Naive thymus-derived CD4-positive, alpha-beta T cell (primary cell): ENCODE measurements around the gene IGSF9B. TPM values are rescaled to one million over a fixed set of nuclear protein-coding genes. Genes with fewer than 3 reads are reported as not detected.

ENCODE experiments used
- ATAC-seq: fragments of 150-1000 bp; cut with Tn5 transposase; 2 replicates; pipeline ENCODE4 v1.10.0; 2021; ENCODE audit warnings: mild to moderate bottlenecking, moderate library complexity
- CTCF ChIA-PET: fragments of 350-600 bp; sonication (Branson Sonifier 250); formaldehyde crosslinking; loops from one replicate; lab custom pipeline; 2021; ENCODE audit warnings: antibody characterized with exemption; lab: Charles Lee
- POLR2A ChIA-PET: fragments of 350-600 bp; sonication (Branson Sonifier 250); formaldehyde crosslinking; loops from one replicate; lab custom pipeline; 2021; ENCODE audit warnings: antibody characterized with exemption, inconsistent platforms; lab: Charles Lee
- DNase-seq, 9 donors: peaks; one replicate each; pipeline versions ENCODE4 v3.0.0 to v3.0.0-alpha.2; 2020 to 2022; ENCODE audit warnings: mixed read lengths in 1 of 9
- H3K27ac ChIP-seq: one replicate; pipeline ENCODE4 v1.7.0; 2013; ENCODE audit warnings: mild to moderate bottlenecking, low read depth, low read length, moderate library complexity
- H3K27me3 ChIP-seq, 2 donors: one replicate each; pipeline ENCODE4 v1.7.0; 2013; ENCODE audit warnings: low read length in 2 of 2, mild to moderate bottlenecking in 2 of 2, moderate library complexity in 2 of 2; ENCODE audit not compliant: control insufficient read depth in 2 of 2, insufficient read depth in 2 of 2
- H3K36me3 ChIP-seq, 3 experiments: 1 replicate in 2 of 3; 2 replicates in 1 of 3; pipeline ENCODE4 v1.7.0; 2013; ENCODE audit warnings: low read length in 3 of 3, mild to moderate bottlenecking in 3 of 3, moderate library complexity in 1 of 3; ENCODE audit not compliant: insufficient read depth in 3 of 3, control insufficient read depth in 2 of 3
- H3K4me1 ChIP-seq, 2 donors: one replicate each; pipeline ENCODE4 v1.7.0; 2013; ENCODE audit warnings: low read length in 2 of 2, mild to moderate bottlenecking in 2 of 2, moderate library complexity in 1 of 2; ENCODE audit not compliant: control insufficient read depth in 2 of 2, insufficient read depth in 2 of 2
- H3K4me3 ChIP-seq: 2 replicates; pipeline ENCODE4 v1.7.0; 2013; ENCODE audit warnings: mild to moderate bottlenecking, low read length
- H3K9me3 ChIP-seq, 3 experiments: 1 replicate in 2 of 3; 2 replicates in 1 of 3; pipeline ENCODE4 v1.7.0; 2013; ENCODE audit warnings: low read length in 3 of 3; ENCODE audit not compliant: control insufficient read depth in 2 of 3
- H3K27ac Mint-ChIP-seq, 9 donors: one replicate each; pipeline ENCODE4 v1.8.0; 2020 to 2022; ENCODE audit warnings: mixed read lengths in 9 of 9, mild to moderate bottlenecking in 8 of 9, moderate library complexity in 5 of 9, inconsistent platforms in 2 of 9
- H3K27me3 Mint-ChIP-seq, 5 donors: one replicate each; pipeline ENCODE4 v1.8.0; 2021 to 2022; ENCODE audit warnings: mixed read lengths in 5 of 5, mild to moderate bottlenecking in 1 of 5
- H3K36me3 Mint-ChIP-seq, 5 donors: one replicate each; pipeline ENCODE4 v1.8.0; 2020 to 2022; ENCODE audit warnings: mixed read lengths in 5 of 5, mild to moderate bottlenecking in 3 of 5, inconsistent platforms in 1 of 5
- H3K4me1 Mint-ChIP-seq, 7 donors: one replicate each; pipeline ENCODE4 v1.8.0; 2020 to 2022; ENCODE audit warnings: mixed read lengths in 7 of 7, mild to moderate bottlenecking in 3 of 7, inconsistent platforms in 1 of 7
- H3K4me3 Mint-ChIP-seq, 10 donors: one replicate each; pipeline ENCODE4 v1.8.0; 2020 to 2022; ENCODE audit warnings: mild to moderate bottlenecking in 10 of 10, mixed read lengths in 10 of 10, moderate library complexity in 6 of 10, inconsistent platforms in 2 of 10
- H3K9me3 Mint-ChIP-seq, 11 donors: one replicate each; pipeline ENCODE4 v1.8.0; 2020 to 2022; ENCODE audit warnings: mixed read lengths in 11 of 11, mild to moderate bottlenecking in 4 of 11, inconsistent platforms in 1 of 11, moderate library complexity in 1 of 11
- intact Hi-C, 2 donors: fragments of 100-400 bp; cut with micrococcal nuclease; formaldehyde crosslinking; loops; one replicate each; pipeline ENCODE4 v1.15.1; 2023
- polyA plus RNA-seq, 2 donors: library from polyadenylated mRNA; unstranded; fragments of 300-500 nt; fragmentation: Illumina TruSeq; gene quantifications; one replicate each; pipeline ENCODE4 v1.2.3, GENCODE V29; 2021
- total RNA-seq, 6 experiments: library from RNA in 5 of 6; stranded (reverse) in 5 of 6; gene quantifications; 1 replicate in 5 of 6; 2 replicates in 1 of 6; pipeline ENCODE4 v1.2.3 and lab custom pipeline; 2021 to 2026

The IGSF9B gene
- total and polyA plus RNA-seq, 7 experiments from 2014 or later = 1.2 to 155 (median 19.3) TPM

DNA sequence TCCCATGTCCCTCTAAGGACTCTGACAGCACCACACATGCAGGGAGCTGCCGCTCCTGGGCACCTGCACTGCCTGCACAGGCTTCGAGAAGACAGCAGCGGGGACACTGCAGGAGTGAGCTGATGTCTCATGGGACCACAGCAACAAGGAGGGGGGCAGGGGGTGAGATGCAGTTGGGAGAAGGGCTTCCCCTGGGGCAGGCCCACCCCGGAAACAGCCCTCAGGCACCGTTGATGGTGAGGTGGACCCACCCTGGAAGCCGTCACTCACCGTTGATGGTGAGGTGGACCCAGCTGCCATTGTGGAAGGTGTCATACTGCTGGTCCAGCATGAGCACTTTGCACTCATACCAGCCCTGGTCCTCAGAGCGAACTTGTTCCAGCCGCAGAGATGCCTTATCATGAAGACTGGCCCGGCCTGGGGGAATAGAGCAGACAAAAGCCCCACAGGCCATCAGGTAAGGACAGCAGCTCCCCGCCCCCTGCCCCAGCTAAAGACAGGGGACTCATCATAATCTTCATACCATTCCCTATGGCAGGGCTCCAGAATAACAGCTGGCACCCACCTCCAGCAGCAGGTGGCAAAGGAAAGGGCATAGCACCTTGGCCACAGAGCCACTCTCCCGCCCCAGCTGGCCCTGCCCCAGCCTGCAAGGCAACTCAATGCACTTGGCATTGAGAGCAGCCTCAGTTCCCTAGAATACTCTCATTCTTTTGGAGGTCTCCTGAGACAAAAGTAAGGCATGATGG is 12.6 kb downstream of the IGSF9B start:
- Mint-ChIP-seq H3K36me3 (peaks cover 0 to 47% (median 12%) of the 10 kb centered on the region in 5 donors), H3K4me3 (peak overlapping the region; percentile 80 to 97 (median 86)), H3K27ac (peak overlapping the region; percentile 88 to 99 (median 95)), H3K4me1 (peaks cover 41 to 84% (median 57%) of the 10 kb centered on the region in 7 donors), H3K9me3 (peaks cover 0 to 6% (median 0%) of the 10 kb centered on the region in 11 donors), H3K27me3 (no peaks in the 10 kb centered on the region)
- CTCF ChIA-PET = interaction anchor here (1.4 kb wide), 1 partner anchor 16 kb away, joined by 6 read pairs; no protein-coding TSS in a partner anchor
- H3K27me3 ChIP-seq = no peaks in the 10 kb centered on the region
- peak overlapping the region; percentile 70 for H3K27ac ChIP-seq
- peaks cover 50 to 53% of the 10 kb centered on the region in 2 donors for H3K4me1 ChIP-seq
- POLR2A ChIA-PET = interaction anchor here (0.6 to 4.9 kb wide), 6 partner anchors 11 to 280 kb away, joined by 3 to 20 read pairs (median 7); partner anchors contain the start of genes IGSF9B, NCAPD3 and VPS26B
- H3K4me3 ChIP-seq = peak overlapping the region; percentile 50
- peaks cover 0 to 4% (median 0%) of the 10 kb centered on the region in 3 experiments for H3K36me3 ChIP-seq
- DNase-seq (no peak), ATAC-seq (no peak)
- intact Hi-C loops = loop anchor here in 1 of 2 donors (2.0 kb wide), 1 partner anchor 125 kb away; the partner anchor contains the start of gene JAM3
- H3K9me3 ChIP-seq = no peaks in the 10 kb centered on the region

DNA sequence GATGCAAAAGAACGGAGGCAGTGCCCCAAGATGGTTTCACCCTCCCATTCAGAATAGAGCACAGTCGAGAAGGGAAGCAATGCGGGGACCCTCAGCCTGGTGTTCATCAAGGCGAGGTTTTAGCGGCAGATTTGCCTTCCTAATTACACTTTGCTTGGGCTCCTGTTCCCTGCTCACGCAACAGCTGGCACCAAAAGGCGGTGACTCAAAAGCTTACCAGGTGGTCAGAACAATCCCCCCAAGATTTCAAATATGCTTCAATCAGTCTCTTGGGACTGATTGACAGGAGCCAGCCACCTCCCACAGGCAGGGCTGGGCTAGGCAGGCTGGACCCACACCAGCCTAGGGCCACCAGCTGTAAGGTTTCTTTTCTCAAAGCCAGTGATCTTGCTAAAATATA is 14.2 kb downstream of the IGSF9B start:
- Histone ChIP-seq H3K27me3 (no peaks in the 10 kb centered on the region), H3K36me3 (peaks cover 0 to 20% (median 0%) of the 10 kb centered on the region in 3 experiments), H3K27ac (no peak overlapping the region), H3K4me1 (peaks cover 37 to 38% of the 10 kb centered on the region in 2 donors), H3K4me3 (no peak overlapping the region), H3K9me3 (no peaks in the 10 kb centered on the region)
- Mint-ChIP-seq H3K9me3 (peaks cover 0 to 3% (median 0%) of the 10 kb centered on the region in 11 donors), H3K27ac (peak overlapping the region in 3 of 9 donors; percentile 37 to 77 (median 58)), H3K27me3 (no peaks in the 10 kb centered on the region), H3K4me3 (peak overlapping the region in 1 of 10 donors; percentile 44), H3K36me3 (peaks cover 0 to 53% (median 17%) of the 10 kb centered on the region in 5 donors), H3K4me1 (peaks cover 27 to 70% (median 43%) of the 10 kb centered on the region in 7 donors)
- ChIA-PET POLR2A (interaction anchor here (1.3 to 1.5 kb wide), 2 partner anchors 14 to 95 kb away, joined by 5 to 6 read pairs; partner anchors contain the start of gene IGSF9B), CTCF (interaction anchor here (0.5 to 1.4 kb wide), 2 partner anchors 15 to 195 kb away, joined by 5 to 6 read pairs; no protein-coding TSS in a partner anchor)
- ATAC-seq (no peak), DNase-seq (no peak)
- intact Hi-C loops = no loop called here

DNA sequence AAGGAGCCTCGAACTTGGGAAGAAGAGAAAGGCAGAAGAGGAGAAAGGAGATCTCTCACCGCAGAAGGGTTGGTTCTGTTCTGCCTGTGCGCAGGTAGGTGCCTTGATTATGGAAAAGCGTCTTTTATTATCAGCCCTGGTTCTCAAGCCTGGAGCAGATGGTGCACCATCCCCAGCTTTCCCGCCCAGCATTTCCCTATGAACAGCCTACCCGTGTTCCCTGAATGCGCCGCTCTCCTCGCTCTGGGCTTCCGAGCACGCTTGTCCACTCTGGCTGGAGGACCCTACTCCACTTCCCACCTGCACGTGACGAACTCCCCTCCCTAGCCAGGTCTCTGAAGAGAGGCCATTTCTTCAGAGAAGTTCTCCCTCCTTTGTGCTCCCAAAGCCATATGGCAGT is 15.2 kb downstream of the IGSF9B start:
- ChIA-PET CTCF (no interaction called here), POLR2A (no interaction called here)
- H3K27me3 ChIP-seq = no peaks in the 10 kb centered on the region
- peaks cover 0 to 55% (median 17%) of the 10 kb centered on the region in 5 donors for H3K36me3 Mint-ChIP-seq
- peaks cover 0 to 2% (median 0%) of the 10 kb centered on the region in 11 donors for H3K9me3 Mint-ChIP-seq
- H3K9me3 ChIP-seq = no peaks in the 10 kb centered on the region
- H3K27ac ChIP-seq = no peak overlapping the region
- peaks cover 23 to 60% (median 33%) of the 10 kb centered on the region in 7 donors for H3K4me1 Mint-ChIP-seq
- H3K27ac Mint-ChIP-seq = peak overlapping the region in 3 of 9 donors; percentile 9 to 70 (median 29)
- H3K4me1 ChIP-seq = peaks cover 27 to 28% of the 10 kb centered on the region in 2 donors
- intact Hi-C loops = no loop called here
- H3K36me3 ChIP-seq = peaks cover 0 to 30% (median 0%) of the 10 kb centered on the region in 3 experiments
- no peaks in the 10 kb centered on the region for H3K27me3 Mint-ChIP-seq
- ATAC-seq = no peak
- H3K4me3 Mint-ChIP-seq = peak overlapping the region in 1 of 10 donors; percentile 36
- DNase-seq = no peak
- H3K4me3 ChIP-seq = no peak overlapping the region

DNA sequence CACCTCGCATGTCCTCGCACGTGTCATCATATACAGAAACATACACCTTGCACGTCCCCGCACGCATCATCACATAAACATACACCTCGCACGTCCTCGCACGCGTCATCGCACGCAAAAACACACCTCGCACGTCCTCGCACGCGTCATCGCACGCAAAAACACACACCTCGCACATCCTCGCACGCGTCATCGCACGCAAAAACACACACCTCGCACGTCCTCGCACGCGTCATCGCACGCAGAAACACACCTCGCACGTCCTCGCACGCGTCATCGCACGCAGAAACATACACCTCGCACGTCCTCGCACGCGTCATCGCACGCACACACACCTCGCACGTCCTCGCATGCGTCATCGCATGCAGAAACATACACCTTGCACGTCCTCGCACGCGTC is 16.7 kb downstream of the IGSF9B start:
- Mint-ChIP-seq H3K9me3 (peaks cover 0 to 2% (median 0%) of the 10 kb centered on the region in 11 donors), H3K4me1 (peaks cover 14 to 48% (median 17%) of the 10 kb centered on the region in 7 donors), H3K27ac (peak overlapping the region in 1 of 9 donors; percentile 65), H3K36me3 (peaks cover 0 to 50% (median 17%) of the 10 kb centered on the region in 5 donors), H3K4me3 (no peak overlapping the region), H3K27me3 (no peaks in the 10 kb centered on the region)
- Histone ChIP-seq H3K36me3 (peaks cover 0 to 45% (median 0%) of the 10 kb centered on the region in 3 experiments), H3K9me3 (no peaks in the 10 kb centered on the region), H3K27ac (no peak overlapping the region), H3K4me3 (no peak overlapping the region), H3K4me1 (peaks cover 13 to 17% of the 10 kb centered on the region in 2 donors), H3K27me3 (no peaks in the 10 kb centered on the region)
- CTCF ChIA-PET = no interaction called here
- no peak for ATAC-seq
- DNase-seq = no peak
- intact Hi-C loops = no loop called here
- POLR2A ChIA-PET = no interaction called here

DNA sequence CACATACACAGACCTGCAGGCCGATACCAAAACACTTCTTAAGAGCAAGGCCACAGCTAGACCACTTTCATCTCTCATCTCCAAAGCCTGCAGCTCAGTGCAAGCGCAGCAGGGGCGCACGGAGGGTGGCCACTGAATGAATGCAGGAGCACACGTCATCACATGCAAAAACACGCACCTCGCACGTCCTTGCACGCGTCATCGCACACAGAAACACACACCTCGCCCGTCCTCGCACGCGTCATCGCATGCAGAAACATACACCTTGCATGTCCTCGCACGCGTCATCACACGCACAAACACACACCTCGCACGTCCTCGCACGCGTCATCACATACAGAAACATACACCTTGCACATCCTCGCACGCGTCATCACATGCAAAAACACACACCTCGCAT is 17.2 kb downstream of the IGSF9B start:
- H3K4me1 Mint-ChIP-seq = peaks cover 9 to 46% (median 13%) of the 10 kb centered on the region in 7 donors
- H3K27me3 Mint-ChIP-seq = no peaks in the 10 kb centered on the region
- Histone ChIP-seq H3K4me3 (no peak overlapping the region), H3K36me3 (peaks cover 0 to 49% (median 0%) of the 10 kb centered on the region in 3 experiments), H3K9me3 (no peaks in the 10 kb centered on the region), H3K4me1 (peaks cover 8 to 12% of the 10 kb centered on the region in 2 donors), H3K27ac (no peak overlapping the region), H3K27me3 (no peaks in the 10 kb centered on the region)
- H3K36me3 Mint-ChIP-seq = peaks cover 0 to 50% (median 17%) of the 10 kb centered on the region in 5 donors
- POLR2A ChIA-PET = no interaction called here
- CTCF ChIA-PET = interaction anchor here (1.4 kb wide), 1 partner anchor 12 kb away, joined by 3 read pairs; no protein-coding TSS in a partner anchor
- DNase-seq (no peak), ATAC-seq (no peak)
- peak overlapping the region in 1 of 9 donors; percentile 19 for H3K27ac Mint-ChIP-seq
- intact Hi-C loops = no loop called here
- H3K9me3 Mint-ChIP-seq = peaks cover 0 to 2% (median 0%) of the 10 kb centered on the region in 11 donors
- H3K4me3 Mint-ChIP-seq = no peak overlapping the region

DNA sequence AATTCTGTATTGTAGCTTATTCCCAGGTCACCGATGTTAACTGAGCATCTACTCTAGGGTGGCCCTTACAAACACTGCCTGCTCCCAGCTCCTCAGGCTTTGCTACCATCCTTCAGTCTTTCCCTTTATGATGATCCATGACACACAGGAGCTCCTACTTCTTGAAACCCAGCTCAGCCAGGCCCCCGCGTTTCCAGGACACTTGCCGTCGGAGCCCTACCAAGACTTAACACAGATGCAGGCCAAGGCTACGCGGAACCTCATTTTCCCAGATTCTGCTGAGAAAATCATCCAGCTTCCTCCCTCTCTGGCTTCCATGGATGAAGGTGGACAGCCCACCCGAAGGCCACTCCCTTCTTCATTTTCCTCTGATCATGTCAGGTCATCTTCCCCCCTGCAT is 18.6 kb downstream of the IGSF9B start:
- Histone ChIP-seq H3K4me3 (no peak overlapping the region), H3K9me3 (no peaks in the 10 kb centered on the region), H3K4me1 (no peaks in the 10 kb centered on the region), H3K27ac (no peak overlapping the region), H3K36me3 (peaks cover 0 to 54% (median 0%) of the 10 kb centered on the region in 3 experiments), H3K27me3 (no peaks in the 10 kb centered on the region)
- ATAC-seq (no peak), DNase-seq (no peak)
- Mint-ChIP-seq H3K27ac (no peak overlapping the region), H3K36me3 (peaks cover 0 to 45% (median 17%) of the 10 kb centered on the region in 5 donors), H3K4me3 (no peak overlapping the region), H3K27me3 (no peaks in the 10 kb centered on the region), H3K9me3 (peaks cover 0 to 2% (median 0%) of the 10 kb centered on the region in 11 donors), H3K4me1 (peaks cover 0 to 42% (median 7%) of the 10 kb centered on the region in 7 donors)
- ChIA-PET POLR2A (interaction anchor here (1.2 kb wide), 1 partner anchor 10 kb away, joined by 5 read pairs; no protein-coding TSS in a partner anchor), CTCF (interaction anchor here (1.0 to 1.4 kb wide), 2 partner anchors 10 to 11 kb away, joined by 3 to 4 read pairs; no protein-coding TSS in a partner anchor)
- intact Hi-C loops = no loop called here
